PFSK-1 (cell line): ENCODE measurements around the gene WSB1.

Source experiments
- FOXP2 ChIP-seq: optimal IDR thresholded peaks from 2 replicates; pipeline ENCODE3; 2011; ENCODE audit warnings: borderline replicate concordance, control low read depth, inconsistent platforms; ENCODE audit not compliant: insufficient read depth; ENCODE audit errors: extremely low read length, extremely low read depth
- POLR2AphosphoS5 ChIP-seq: IDR thresholded peaks from 2 replicates; pipeline ENCODE4 v1.6.1; 2012; ENCODE audit warnings: low read depth, mild to moderate bottlenecking, control low read depth, low read length, moderate library complexity
- REST ChIP-seq, 2 experiments: IDR thresholded peaks; 2 replicates each; pipeline versions ENCODE4 v1.6.1 to v1.8.0; 2011 to 2012; ENCODE audit warnings: low read depth in 2 of 2, low read length in 2 of 2, control low read depth in 1 of 2, inconsistent platforms in 1 of 2, mild to moderate bottlenecking in 1 of 2, moderate library complexity in 1 of 2; ENCODE audit not compliant: insufficient read depth in 1 of 2

- no peak for TF ChIP-seq FOXP2
- no peak for TF ChIP-seq POLR2AphosphoS5
- no peak for TF ChIP-seq REST (IDR thresholded peaks at IDR 0.05; ENCODE audit: insufficient read depth in 1 of 2, low read depth in 2 of 2, low read length in 2 of 2)
Measured at GRCh38 chr17:27333410-27333980, 39.6 kb downstream of the WSB1 start.
